Stimulated activated CD8-positive, alpha-beta memory T cell treated with anti-CD3 and anti-CD28 coated beads, Interleukin-4, amount 100 ng/mL, for 1 hour (primary cell): ENCODE measurements around the gene PLK3.
"Not testable (repeated sequence)": the region's sequence is repeated elsewhere in the genome, so short reads cannot be mapped to it uniquely, and the experiment has no call there.

Experiments used
- DNase-seq, 2 donors: peaks; one replicate each; pipeline ENCODE4 v3.0.0-alpha.2; 2020; ENCODE audit warnings: low read depth in 2 of 2, low spot score in 1 of 2

PLK3 gene

DNA sequence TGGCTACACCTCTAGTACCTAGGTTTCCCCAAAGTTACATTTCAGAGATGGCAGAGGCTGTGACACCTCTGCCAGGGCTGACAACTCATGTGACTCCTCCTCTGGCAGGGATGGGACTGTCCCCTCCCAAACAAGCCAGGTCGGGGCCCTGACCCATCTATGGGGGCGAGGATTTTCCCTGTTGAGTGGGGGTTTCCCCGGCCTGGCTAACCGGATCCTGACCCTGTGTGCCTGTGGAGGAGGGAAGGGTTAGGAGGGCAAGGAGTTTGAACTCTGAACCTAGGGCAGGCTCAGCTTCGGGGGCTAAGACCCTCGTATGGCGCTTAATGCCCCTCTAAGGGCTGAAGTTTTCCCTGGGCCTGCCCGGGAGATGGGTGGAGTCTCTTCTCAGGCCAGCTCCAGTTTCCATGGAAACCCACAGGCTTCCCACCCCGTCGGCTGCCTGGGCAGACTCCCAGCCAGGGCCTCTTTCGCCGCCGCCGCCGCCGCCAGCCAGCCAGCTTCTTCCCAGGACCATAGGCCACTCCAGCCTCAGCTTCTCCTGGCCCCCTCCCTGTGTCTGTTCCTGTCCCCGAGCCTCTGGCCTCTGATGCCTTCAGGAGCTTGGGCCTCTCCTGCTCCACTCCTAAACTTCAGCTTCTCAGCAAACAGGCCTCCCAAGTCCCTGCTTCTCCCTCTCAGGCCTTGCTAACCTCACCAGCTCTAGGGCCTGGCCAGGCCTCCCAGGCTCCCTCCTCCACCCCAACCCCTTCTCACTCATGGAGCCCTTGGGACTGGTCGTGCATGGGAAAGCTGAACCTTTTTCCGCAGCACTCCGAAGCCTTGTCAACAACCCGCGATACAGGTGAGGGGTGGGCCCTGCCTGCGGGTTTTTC is 8.1 kb downstream of the PLK3 start, which contains the start of gene BTBD19:
TSS of gene BTBD19 (plus strand) at position 461 of the 875 bp plus-strand sequence. CDS start at position 759, 298 bp downstream.
- no peak for DNase-seq

- DNase-seq, result peak in 1 of 2 donors; percentile 76
These were observed 9.1 kb downstream of the PLK3 start for GRCh38 chr1:44808938-44809917.

- DNase-seq, result no peak
These were observed 10.1 kb downstream of the PLK3 start for GRCh38 chr1:44810101-44810761.

DNA sequence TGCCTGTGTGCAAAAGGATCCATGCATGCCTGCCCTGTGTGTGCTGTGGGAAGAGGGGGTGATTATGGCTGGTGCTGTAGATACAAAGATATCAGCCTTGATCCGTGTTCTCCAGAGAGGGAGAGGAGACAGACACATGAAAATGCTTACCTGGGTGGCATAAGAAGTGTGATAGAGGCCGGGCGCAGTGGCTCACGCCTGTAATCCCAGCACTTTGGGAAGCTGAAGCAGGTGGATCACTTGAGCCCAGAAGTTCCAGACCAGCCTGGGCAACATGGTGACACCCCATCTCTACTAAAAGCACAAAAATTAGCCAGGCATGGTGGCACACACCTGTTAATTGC is 10.6 kb downstream of the PLK3 start:
- DNase-seq, result not testable (repeated sequence)

DNA sequence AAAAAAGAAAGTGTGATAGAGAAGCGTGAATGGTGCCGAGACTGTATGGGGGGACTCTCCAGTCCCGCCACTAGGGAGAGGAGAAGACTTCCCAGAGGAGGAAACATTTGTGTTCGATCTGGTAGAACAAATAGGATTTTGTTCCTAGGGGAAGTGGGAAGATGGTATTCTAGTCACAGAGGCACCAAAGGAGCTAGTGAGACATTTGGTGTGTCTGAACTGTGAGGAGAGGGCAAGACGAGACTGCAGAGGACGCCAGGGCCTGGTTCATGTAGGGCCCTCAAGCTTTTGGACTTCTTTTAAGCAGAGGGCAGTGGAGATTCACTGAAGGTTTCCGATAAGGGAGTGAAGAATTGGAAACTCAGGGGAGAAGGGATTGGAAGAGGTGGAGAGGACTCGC is 11.1 kb downstream of the PLK3 start:
- no peak for DNase-seq

DNA sequence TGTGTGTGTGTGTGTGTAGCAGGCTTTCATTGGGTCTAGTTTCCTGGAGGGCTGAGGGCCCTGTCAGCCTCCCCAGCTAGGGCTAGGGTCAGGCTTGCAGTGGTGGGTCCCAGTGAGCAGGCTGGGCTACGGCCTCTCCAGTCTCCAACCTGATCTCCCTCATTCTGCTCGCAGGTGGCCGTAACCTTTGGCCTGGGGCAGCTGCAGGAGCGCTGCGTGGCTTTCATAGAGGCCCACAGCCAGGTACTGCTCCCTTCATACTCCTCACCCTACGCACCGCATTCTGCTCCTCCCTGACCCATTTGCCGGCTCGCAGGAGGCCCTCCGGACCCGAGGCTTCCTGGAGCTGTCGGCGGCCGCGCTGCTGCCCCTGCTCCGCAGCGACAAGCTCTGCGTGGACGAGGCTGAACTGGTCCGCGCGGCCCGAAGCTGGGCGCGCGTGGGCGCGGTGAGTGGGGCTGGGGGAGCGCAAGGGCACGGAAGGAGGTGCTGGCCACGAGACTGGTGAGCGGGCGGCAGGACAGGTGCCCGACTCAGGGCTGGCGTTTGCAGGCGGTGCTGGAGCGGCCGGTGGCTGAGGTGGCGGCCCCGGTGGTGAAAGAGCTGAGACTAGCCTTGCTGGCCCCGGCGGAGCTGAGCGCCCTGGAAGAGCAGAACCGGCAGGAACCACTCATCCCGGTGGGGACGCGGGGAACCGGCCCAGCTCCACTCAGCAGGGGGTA is 12.8 kb downstream of the PLK3 start:
- no peak for DNase-seq

- not testable (repeated sequence) for DNase-seq
These were observed 15.7 kb downstream of the PLK3 start for GRCh38 chr1:44815926-44816325.

DNA sequence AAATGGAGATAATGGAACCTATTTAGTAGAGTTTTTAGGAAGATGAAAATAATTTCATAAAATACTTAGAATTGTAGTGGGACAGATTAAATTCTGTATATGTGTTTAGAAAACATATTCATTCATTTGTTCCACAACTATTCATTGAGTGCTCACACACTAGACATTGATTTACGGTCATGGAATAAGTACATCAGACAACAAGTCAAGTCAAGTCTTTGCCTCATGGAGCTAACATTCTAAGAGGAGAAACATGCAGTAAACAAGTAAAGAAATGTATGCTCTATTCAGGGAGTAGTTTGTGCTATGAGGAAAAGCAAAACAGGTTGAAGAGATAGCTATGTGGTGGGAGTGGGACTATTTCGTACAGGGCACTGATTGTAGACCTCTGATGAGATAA is 17.1 kb downstream of the PLK3 start:
- DNase-seq, result no peak

GRCh38 chr1:44817771-44818495 is 17.8 kb downstream of the PLK3 start:
- no peak for DNase-seq

GRCh38 chr1:44819196-44819607 is 19.0 kb downstream of the PLK3 start:
- DNase-seq, result no peak

GRCh38 chr1:44819608-44820327 is 19.6 kb downstream of the PLK3 start:
- DNase-seq, result peak; percentile 64 to 66

GRCh38 chr1:44820328-44821239 is 20.4 kb downstream of the PLK3 start:
- no peak for DNase-seq

DNA sequence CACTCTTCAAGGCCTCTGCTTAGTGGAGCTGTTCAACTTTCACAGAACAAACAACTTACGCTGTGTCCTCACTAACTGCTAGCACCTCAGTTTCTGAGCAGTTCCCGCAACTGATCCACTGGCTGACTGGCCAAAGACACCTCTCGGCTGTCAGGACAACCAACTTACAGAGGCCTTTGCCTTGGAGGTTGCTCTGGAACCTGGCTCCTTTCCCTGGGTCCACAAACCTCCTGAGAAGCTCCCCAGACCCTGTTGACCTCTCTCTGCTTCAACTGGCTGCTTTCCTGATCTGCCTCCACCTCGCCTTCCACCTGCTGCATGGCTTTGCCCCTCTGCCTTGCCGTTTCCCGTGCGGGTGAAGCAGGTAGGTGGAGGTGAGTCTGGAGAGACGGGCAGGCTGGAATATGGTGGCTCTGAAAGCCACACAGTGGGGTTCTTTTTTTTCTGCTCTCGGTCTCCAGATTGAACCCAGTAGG is 21.1 kb downstream of the PLK3 start:
- no peak for DNase-seq

DNA sequence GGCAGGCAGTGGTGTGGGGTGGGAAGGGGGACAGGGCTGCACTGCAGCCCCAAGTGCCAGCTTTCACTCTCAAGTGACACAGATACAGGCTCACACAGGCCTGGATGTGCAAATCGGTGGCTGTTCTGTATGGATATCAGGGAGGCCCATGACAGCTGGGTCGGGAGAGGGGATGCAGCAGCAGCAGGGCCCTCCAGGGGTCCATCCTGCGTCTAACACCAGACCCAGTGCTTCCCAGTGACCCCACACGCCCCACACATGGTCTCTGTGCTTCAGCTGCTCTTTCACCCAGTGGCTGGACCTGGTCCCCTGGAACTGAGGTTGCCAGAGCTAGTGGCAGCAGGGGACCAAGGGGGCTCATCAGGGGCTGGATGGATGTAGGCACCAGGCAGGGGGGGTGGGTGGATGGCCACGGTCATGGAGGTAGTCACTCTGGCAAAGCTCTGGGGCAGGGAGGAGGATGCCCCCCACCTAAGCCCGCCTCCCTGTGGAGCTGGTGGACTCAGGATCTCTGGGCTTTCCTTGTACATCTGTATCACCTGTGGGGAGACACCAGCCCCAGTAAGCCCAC is 22.0 kb downstream of the PLK3 start:
- no peak for DNase-seq

GRCh38 chr1:44822981-44823451 is 22.8 kb downstream of the PLK3 start:
- no peak for DNase-seq

DNA sequence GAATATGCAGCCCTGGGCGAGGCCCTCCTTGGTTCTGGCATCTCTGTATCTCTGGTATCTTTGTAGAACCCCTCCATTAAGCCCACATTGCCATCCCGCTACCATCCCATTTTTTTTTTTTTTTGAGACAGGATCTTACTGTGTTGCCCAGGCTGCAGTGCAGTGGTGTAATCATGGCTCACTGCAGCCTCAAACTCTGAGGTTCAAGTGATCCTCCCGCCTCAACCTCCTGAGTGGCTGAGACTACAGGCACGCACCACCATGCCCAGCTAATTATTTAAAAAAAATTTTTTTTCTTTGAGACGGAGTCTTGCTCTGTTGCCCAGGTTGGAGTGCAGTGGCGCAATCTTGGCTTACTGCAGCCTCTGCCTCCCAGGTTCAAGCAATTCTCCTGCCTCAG is 24.2 kb downstream of the PLK3 start:
- not testable (repeated sequence) for DNase-seq

- DNase-seq, result no peak
These were observed 26.4 kb downstream of the PLK3 start for GRCh38 chr1:44826375-44827196.
